PFSK-1 (cell line): ENCODE measurements around the gene RBMS3.

Experiments
- FOXP2 ChIP-seq: optimal IDR thresholded peaks from 2 replicates; pipeline ENCODE3; 2011; ENCODE audit warnings: borderline replicate concordance, control low read depth, inconsistent platforms; ENCODE audit not compliant: insufficient read depth; ENCODE audit errors: extremely low read length, extremely low read depth
- POLR2AphosphoS5 ChIP-seq: IDR thresholded peaks from 2 replicates; pipeline ENCODE4 v1.6.1; 2012; ENCODE audit warnings: low read depth, mild to moderate bottlenecking, control low read depth, low read length, moderate library complexity
- SIN3A ChIP-seq: IDR thresholded peaks from 2 replicates; pipeline ENCODE4 v1.6.1; 2012; ENCODE audit warnings: mild to moderate bottlenecking, low read length, moderate library complexity, borderline replicate concordance; ENCODE audit not compliant: insufficient read depth
- TAF1 ChIP-seq: IDR thresholded peaks from 2 replicates; pipeline ENCODE4 v1.6.1; 2012; ENCODE audit warnings: low read length, control low read depth, borderline replicate concordance; ENCODE audit not compliant: insufficient read depth
- TF ChIP-seq, protein P1 (sequence below), 2 experiments: IDR thresholded peaks; 2 replicates each; pipeline versions ENCODE4 v1.6.1 to v1.8.0; 2011 to 2012; ENCODE audit warnings: low read depth in 2 of 2, low read length in 2 of 2, control low read depth in 1 of 2, inconsistent platforms in 1 of 2, mild to moderate bottlenecking in 1 of 2, moderate library complexity in 1 of 2; ENCODE audit not compliant: insufficient read depth in 1 of 2

The RBMS3 gene

DNA sequence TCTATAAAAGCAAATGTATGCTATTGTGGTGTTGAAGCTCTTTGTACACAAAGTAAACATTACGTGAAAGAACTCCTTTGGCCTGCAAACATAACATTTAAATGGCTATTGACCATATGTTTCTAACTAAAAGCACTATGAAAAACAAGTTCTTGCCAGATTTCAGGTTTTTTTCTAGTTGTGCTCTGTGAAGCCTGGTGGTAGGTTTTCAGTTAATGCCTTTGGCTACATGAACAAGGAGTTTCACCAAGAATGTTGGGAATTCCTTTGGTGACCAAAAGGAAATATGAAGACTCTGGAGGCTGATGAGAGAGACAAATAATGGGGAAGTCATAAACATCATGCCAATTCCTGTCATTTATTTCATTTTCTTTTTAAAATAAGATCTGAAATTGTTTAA lies 66.0 kb downstream of the RBMS3 start:
- TF ChIP-seq POLR2AphosphoS5: no peak
- TF ChIP-seq SIN3A: no peak
- no peak for TF ChIP-seq FOXP2
- TF ChIP-seq, protein P1, sequence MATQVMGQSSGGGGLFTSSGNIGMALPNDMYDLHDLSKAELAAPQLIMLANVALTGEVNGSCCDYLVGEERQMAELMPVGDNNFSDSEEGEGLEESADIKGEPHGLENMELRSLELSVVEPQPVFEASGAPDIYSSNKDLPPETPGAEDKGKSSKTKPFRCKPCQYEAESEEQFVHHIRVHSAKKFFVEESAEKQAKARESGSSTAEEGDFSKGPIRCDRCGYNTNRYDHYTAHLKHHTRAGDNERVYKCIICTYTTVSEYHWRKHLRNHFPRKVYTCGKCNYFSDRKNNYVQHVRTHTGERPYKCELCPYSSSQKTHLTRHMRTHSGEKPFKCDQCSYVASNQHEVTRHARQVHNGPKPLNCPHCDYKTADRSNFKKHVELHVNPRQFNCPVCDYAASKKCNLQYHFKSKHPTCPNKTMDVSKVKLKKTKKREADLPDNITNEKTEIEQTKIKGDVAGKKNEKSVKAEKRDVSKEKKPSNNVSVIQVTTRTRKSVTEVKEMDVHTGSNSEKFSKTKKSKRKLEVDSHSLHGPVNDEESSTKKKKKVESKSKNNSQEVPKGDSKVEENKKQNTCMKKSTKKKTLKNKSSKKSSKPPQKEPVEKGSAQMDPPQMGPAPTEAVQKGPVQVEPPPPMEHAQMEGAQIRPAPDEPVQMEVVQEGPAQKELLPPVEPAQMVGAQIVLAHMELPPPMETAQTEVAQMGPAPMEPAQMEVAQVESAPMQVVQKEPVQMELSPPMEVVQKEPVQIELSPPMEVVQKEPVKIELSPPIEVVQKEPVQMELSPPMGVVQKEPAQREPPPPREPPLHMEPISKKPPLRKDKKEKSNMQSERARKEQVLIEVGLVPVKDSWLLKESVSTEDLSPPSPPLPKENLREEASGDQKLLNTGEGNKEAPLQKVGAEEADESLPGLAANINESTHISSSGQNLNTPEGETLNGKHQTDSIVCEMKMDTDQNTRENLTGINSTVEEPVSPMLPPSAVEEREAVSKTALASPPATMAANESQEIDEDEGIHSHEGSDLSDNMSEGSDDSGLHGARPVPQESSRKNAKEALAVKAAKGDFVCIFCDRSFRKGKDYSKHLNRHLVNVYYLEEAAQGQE (IDR thresholded peaks at IDR 0.05; ENCODE audit: insufficient read depth in 1 of 2, low read depth in 2 of 2, low read length in 2 of 2): no peak
- TF ChIP-seq TAF1: no peak

DNA sequence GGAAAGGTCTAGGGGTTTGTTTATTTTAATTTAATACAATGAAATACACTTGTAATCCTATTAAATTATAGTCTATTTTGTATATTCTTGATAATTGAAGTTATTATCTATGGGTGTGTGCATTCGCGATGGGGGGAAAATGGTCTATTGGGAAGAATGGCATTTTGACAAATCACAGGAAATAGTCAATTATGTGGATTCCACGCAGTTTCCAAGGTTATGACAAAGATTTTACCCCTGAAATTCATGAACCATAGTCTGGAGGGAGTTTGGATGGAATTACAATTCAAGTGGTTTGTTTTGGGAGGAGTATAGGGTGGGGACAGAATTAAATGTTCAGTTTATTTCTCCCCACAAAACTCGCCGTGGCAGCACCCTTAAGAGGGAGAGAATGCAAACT lies 66.5 kb downstream of the RBMS3 start:
- TF ChIP-seq, protein P1 (IDR thresholded peaks at IDR 0.05; ENCODE audit: insufficient read depth in 1 of 2, low read depth in 2 of 2, low read length in 2 of 2): no peak
- TF ChIP-seq FOXP2 (no peak), POLR2AphosphoS5 (no peak), SIN3A (no peak), TAF1 (no peak)

DNA sequence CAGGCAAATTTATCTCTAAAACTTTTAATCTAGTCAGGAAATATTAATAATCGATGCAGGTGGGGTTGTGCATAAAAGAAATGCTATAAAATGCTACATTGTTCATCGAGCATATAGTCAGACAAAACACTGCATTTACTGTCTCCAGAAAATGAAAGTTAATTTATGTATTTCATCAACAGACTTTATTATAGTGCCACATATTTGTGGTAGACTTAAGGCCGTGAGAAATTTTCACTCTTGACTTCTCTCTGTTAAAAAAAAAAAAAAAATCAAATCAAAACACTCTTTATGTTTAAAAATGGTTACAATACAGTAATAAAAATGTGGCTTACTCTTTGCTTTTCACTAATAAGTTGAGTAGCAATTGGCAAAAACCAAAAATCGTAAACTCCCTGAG lies 67.4 kb downstream of the RBMS3 start:
- no peak for TF ChIP-seq FOXP2
- TF ChIP-seq POLR2AphosphoS5: no peak
- no peak for TF ChIP-seq TAF1
- TF ChIP-seq, protein P1 (IDR thresholded peaks at IDR 0.05; ENCODE audit: insufficient read depth in 1 of 2, low read depth in 2 of 2, low read length in 2 of 2): no peak
- no peak for TF ChIP-seq SIN3A

DNA sequence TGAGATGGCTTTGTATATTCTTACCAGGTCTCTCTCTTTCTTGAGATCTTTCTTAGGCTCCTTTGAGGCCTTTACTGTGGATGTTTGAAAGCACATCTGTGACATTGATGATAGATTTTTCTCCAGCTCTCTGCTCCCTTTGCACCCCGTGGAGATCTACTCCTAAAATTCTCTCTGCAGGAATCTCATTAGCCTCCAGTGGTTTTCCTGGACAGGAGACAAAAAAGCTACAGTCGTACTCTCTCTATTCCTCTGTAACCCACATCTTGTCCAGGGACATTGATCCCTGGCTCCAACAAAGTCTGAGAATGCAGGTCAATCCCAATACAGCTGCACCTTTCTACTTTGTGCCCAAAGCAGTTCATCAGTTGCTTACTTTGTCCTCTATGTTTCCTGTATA lies 68.2 kb downstream of the RBMS3 start:
- TF ChIP-seq TAF1 (no peak), POLR2AphosphoS5 (no peak), SIN3A (no peak), FOXP2 (no peak)
- TF ChIP-seq, protein P1 (IDR thresholded peaks at IDR 0.05; ENCODE audit: insufficient read depth in 1 of 2, low read depth in 2 of 2, low read length in 2 of 2): no peak

DNA sequence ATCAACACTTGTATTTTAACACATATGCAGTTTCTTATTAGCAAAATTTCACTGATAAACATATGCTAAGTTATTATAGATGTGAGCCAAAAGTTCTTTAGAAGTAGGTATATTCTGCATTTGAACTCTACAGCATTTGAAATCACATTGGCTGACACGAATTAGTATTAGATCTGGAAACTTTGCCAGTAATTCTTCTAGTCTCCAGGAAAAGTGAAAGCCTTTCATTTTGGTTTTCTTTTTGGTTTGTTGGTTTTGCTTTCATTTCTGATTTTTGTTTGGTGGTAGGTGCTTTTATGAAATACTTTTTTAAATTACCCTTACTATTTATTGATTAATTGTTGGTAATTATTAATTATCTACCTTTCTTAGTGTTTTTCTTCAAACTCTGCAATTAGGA lies 72.9 kb downstream of the RBMS3 start:
- TF ChIP-seq TAF1 (no peak), POLR2AphosphoS5 (no peak), SIN3A (no peak), FOXP2 (no peak)
- TF ChIP-seq, protein P1 (IDR thresholded peaks at IDR 0.05; ENCODE audit: insufficient read depth in 1 of 2, low read depth in 2 of 2, low read length in 2 of 2): no peak
